Breast epithelium (tissue), 4 donors: Measurements from ENCODE around the gene FUNDC2. TPM values are rescaled to one million over a fixed set of nuclear protein-coding genes. Genes with fewer than 3 reads are reported as not detected.

Source experiments
- DNase-seq, 2 donors: peaks; one replicate each; pipeline ENCODE4 v3.0.0-alpha.2; 2019; ENCODE audit warnings: low spot score in 2 of 2
- H3K27ac ChIP-seq, 2 donors: fragments of 200-600 bp; sonication (generic) in 1 of 2; one replicate each; pipeline ENCODE4 v1.5.1; 2016 to 2019; ENCODE audit warnings: mild to moderate bottlenecking in 1 of 2
- H3K27me3 ChIP-seq, 2 donors: fragments of 200-600 bp; sonication (generic) in 1 of 2; one replicate each; pipeline versions ENCODE4 v1.5.1 to v1.6.0; 2017 to 2019; ENCODE audit warnings: control low read depth in 1 of 2, mild to moderate bottlenecking in 1 of 2
- H3K36me3 ChIP-seq: fragments of 200-600 bp; one replicate; pipeline ENCODE4 v1.5.1; 2019
- H3K4me1 ChIP-seq, 2 donors: fragments of 200-600 bp; sonication (generic); one replicate each; pipeline ENCODE4 v1.5.1; 2016 to 2019; ENCODE audit warnings: control low read depth in 1 of 2
- H3K4me3 ChIP-seq, 3 donors: fragments of 200-600 bp; sonication (generic); 1 replicate in 2 of 3; 2 replicates in 1 of 3; pipeline ENCODE4 v1.5.1; 2016 to 2019; ENCODE audit warnings: mild to moderate bottlenecking in 3 of 3, moderate library complexity in 2 of 3
- H3K9me3 ChIP-seq, 2 donors: fragments of 200-600 bp; sonication (generic) in 1 of 2; one replicate each; pipeline ENCODE4 v1.5.1; 2016 to 2019; ENCODE audit warnings: control low read depth in 1 of 2
- CTCF ChIP-seq, 3 donors: fragments of 450-650 bp; IDR thresholded peaks; one replicate each; pipeline ENCODE4 v1.5.1; 2016 to 2017; ENCODE audit warnings: antibody characterized with exemption in 3 of 3, mild to moderate bottlenecking in 3 of 3, moderate library complexity in 3 of 3
- POLR2A ChIP-seq: fragments of 450-650 bp; IDR thresholded peaks from one replicate; pipeline ENCODE4 v1.6.1; 2016; ENCODE audit warnings: antibody characterized with exemption, mild to moderate bottlenecking, moderate library complexity
- POLR2AphosphoS5 ChIP-seq, 3 donors: sonication (generic); formaldehyde crosslinking; IDR thresholded peaks; one replicate each; pipeline ENCODE4 v1.6.1; 2017; ENCODE audit warnings: antibody characterized with exemption in 3 of 3
- intact Hi-C: fragments of 100-400 bp; cut with DNase I; formaldehyde crosslinking; loops from one replicate; pipeline ENCODE4 v1.15.1; 2023; ENCODE audit warnings: low total_unique reads
- total RNA-seq, 3 donors: library from RNA; depleted of rRNA; stranded (reverse); fragments of >200 nt; gene quantifications; one replicate each; pipeline ENCODE4 v1.1.0, GENCODE V29; 2016

FUNDC2 gene
- total RNA-seq, 3 donors from 2014 or later: 76.7 to 99.0 (median 81.0) TPM

- intact Hi-C loops: no loop called here
- TF ChIP-seq CTCF (IDR thresholded peaks at IDR 0.05) (peak in 1 of 3 donors; percentile 41), POLR2A (no peak)
- H3K27me3 ChIP-seq: no peaks in the 10 kb centered on the region
- no peak overlapping the region for H3K4me3 ChIP-seq
- H3K9me3 ChIP-seq: no peaks in the 10 kb centered on the region
- no peaks in the 10 kb centered on the region for H3K4me1 ChIP-seq
- no peak for DNase-seq
- no peaks in the 10 kb centered on the region for H3K36me3 ChIP-seq
- no peak overlapping the region for H3K27ac ChIP-seq
Measured at GRCh38 chrX:155094468-155095061, 67.9 kb downstream of the FUNDC2 start.

DNA sequence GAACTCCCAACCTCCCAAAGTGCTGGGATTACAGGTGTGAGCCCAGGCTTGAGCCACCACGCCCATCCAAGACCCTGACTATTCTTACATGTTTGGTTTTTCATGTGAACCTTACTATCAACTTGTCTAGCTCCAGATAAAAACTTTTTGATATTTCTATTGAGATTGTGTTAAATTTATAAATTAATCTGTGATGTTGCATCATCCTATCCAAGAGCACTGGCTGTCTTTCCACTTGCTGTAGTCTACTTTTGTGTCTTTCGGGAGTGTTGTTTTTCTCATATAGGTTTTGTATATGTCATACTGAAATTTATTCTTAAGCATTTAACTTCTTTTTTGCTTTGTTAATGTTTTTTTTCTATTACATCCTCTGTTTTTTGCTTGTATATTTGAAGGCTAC lies 79.3 kb downstream of the FUNDC2 start:
- Histone ChIP-seq H3K4me1 (no peaks in the 10 kb centered on the region), H3K9me3 (no peaks in the 10 kb centered on the region), H3K27me3 (no peaks in the 10 kb centered on the region), H3K36me3 (no peaks in the 10 kb centered on the region), H3K27ac (no peak overlapping the region), H3K4me3 (no peak overlapping the region)
- intact Hi-C loops: no loop called here
- DNase-seq: no peak
- TF ChIP-seq POLR2AphosphoS5 (IDR thresholded peaks at IDR 0.05): no peak

DNA sequence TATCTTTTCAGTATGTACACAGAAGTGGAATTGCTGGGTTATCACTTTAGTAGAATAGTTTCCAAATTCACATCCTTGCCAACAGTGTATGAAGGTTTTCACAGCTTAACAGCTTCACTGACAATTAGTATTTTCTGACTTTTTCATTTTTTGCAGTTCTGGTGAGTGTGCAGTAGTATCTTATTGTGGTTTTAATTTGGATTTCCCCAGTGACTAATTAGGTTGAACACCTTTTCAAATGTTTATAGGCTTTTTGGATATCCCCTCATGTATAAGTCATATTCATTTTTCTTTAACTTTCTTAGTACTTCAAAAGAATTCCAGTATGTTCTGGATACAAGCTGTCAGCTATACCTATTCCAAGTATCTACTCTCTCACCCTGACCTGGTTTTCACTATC lies 81.8 kb downstream of the FUNDC2 start:
- Histone ChIP-seq H3K4me1 (no peaks in the 10 kb centered on the region), H3K36me3 (no peaks in the 10 kb centered on the region), H3K27ac (no peak overlapping the region), H3K9me3 (peaks cover 0 to 10% of the 10 kb centered on the region in 2 donors), H3K27me3 (no peaks in the 10 kb centered on the region), H3K4me3 (no peak overlapping the region)
- no peak for TF ChIP-seq POLR2AphosphoS5 (IDR thresholded peaks at IDR 0.05)
- no peak for TF ChIP-seq POLR2A
- no peak for TF ChIP-seq CTCF (IDR thresholded peaks at IDR 0.05)
- intact Hi-C loops: no loop called here
- DNase-seq: no peak

Other genes with a start within 250 kb of the FUNDC2 start
- 10 to 100 TPM; 19.3 to 55.4 (median 24.3) TPM for gene MPP1, start 221.4 kb upstream of the FUNDC2 start, total RNA-seq
- not detected for gene SMIM9, start 192.2 kb upstream of the FUNDC2 start, total RNA-seq
- gene F8A1, start 140.5 kb upstream of the FUNDC2 start, total RNA-seq: 1 to 10 TPM; 3.2 to 8.5 (median 7.6) TPM
- 10 to 100 TPM; 14.6 to 30.2 (median 16.1) TPM for gene F8, start 4.1 kb upstream of the FUNDC2 start, total RNA-seq
- 10 to 100 TPM; 18.7 to 27.2 (median 19.3) TPM for gene CMC4, start 44.3 kb downstream of the FUNDC2 start, total RNA-seq
- gene MTCP1, start 44.3 kb downstream of the FUNDC2 start, total RNA-seq: 1 to 10 TPM; 1.8 to 3.2 (median 2.3) TPM
- 10 to 100 TPM; 12.8 to 16.0 (median 13.1) TPM for gene BRCC3, start 44.7 kb downstream of the FUNDC2 start, total RNA-seq
- 10 to 100 TPM; 29.1 to 30.7 (median 29.8) TPM for gene VBP1, start 189.6 kb downstream of the FUNDC2 start, total RNA-seq
- 1 to 10 TPM in 1 of 3 donors, under 1 TPM in 2; 0.32 to 1.3 (median 0.73) TPM for gene RAB39B, start 237.6 kb downstream of the FUNDC2 start, total RNA-seq